Natural killer cell (primary cell): ENCODE data around the gene SYVN1. TPM values are rescaled to one million over a fixed set of nuclear protein-coding genes. Genes with fewer than 3 reads are reported as not detected.

ENCODE experiments used
- ATAC-seq, 3 donors: fragments of 150-1000 bp in 2 of 3; fragments of 200-7000 bp in 1 of 3; cut with Tn5 transposase; 1 replicate in 1 of 3; 2 replicates in 2 of 3; pipeline ENCODE4 v1.10.0; 2021; ENCODE audit warnings: mild to moderate bottlenecking in 2 of 3, moderate library complexity in 2 of 3
- DNase-seq, 2 donors: peaks; one replicate each; pipeline versions ENCODE4 v3.0.0 to v3.0.0-alpha.2; 2013 to 2021; ENCODE audit warnings: mixed read lengths in 1 of 2
- H3K27ac ChIP-seq: one replicate; pipeline ENCODE4 v1.5.1; 2013; ENCODE audit warnings: mild to moderate bottlenecking, low read length
- H3K27me3 ChIP-seq: one replicate; pipeline ENCODE4 v1.6.1; 2013; ENCODE audit warnings: low read length; ENCODE audit not compliant: control insufficient read depth, insufficient read depth
- H3K36me3 ChIP-seq: one replicate; pipeline ENCODE4 v1.6.1; 2013; ENCODE audit warnings: low read length; ENCODE audit not compliant: control insufficient read depth, insufficient read depth
- H3K4me1 ChIP-seq: one replicate; pipeline ENCODE4 v1.6.1; 2013; ENCODE audit warnings: low read length; ENCODE audit not compliant: control insufficient read depth, insufficient read depth
- H3K4me3 ChIP-seq: one replicate; pipeline ENCODE4 v1.5.1; 2013; ENCODE audit warnings: low read length
- H3K9me3 ChIP-seq: one replicate; pipeline ENCODE4 v1.6.1; 2013; ENCODE audit warnings: low read length; ENCODE audit not compliant: control insufficient read depth, insufficient read depth
- H3K27ac Mint-ChIP-seq, 2 donors: one replicate each; pipeline ENCODE4 v1.8.0; 2022; ENCODE audit warnings: mild to moderate bottlenecking in 2 of 2, mixed read lengths in 2 of 2, moderate library complexity in 1 of 2
- H3K27me3 Mint-ChIP-seq, 2 donors: one replicate each; pipeline ENCODE4 v1.8.0; 2022; ENCODE audit warnings: low read depth in 2 of 2, mixed read lengths in 2 of 2
- H3K36me3 Mint-ChIP-seq: one replicate; pipeline ENCODE4 v1.8.0; 2022; ENCODE audit warnings: mixed read lengths
- H3K4me1 Mint-ChIP-seq, 2 donors: one replicate each; pipeline ENCODE4 v1.8.0; 2022; ENCODE audit warnings: mixed read lengths in 2 of 2
- H3K4me3 Mint-ChIP-seq: one replicate; pipeline ENCODE4 v1.8.0; 2022; ENCODE audit warnings: mild to moderate bottlenecking, moderate library complexity, mixed read lengths
- H3K9me3 Mint-ChIP-seq, 2 donors: one replicate each; pipeline ENCODE4 v1.8.0; 2022; ENCODE audit warnings: mixed read lengths in 2 of 2
- WGBS: methylation state at CpG from one replicate; pipeline ENCODE4 v1.1.7; 2013; ENCODE audit warnings: missing lambda C conversion rate; ENCODE audit not compliant: insufficient coverage; 5-methylcytosine and 5-hydroxymethylcytosine counted together
- intact Hi-C: fragments of 100-400 bp; cut with micrococcal nuclease; formaldehyde crosslinking; loops from one replicate; pipeline ENCODE4 v1.14.2; 2022
- total RNA-seq, 4 donors: library from RNA; stranded (reverse); fragments of 120-200 nt in 1 of 4; gene quantifications; one replicate each; pipeline versions ENCODE4 v1.2.3 to v1.2.4, GENCODE V29; 2013 to 2022
- TF ChIP-seq, protein P1 (sequence below): fragments of 200-600 bp; IDR thresholded peaks from one replicate; pipeline ENCODE4 v1.8.0; 2022; ENCODE audit warnings: antibody characterized with exemption

SYVN1 gene
- total RNA-seq, 3 donors from 2014 or later (not counting 1 experiment from before 2014, with no cell fraction given), result 72.9 to 109 (median 90.2) TPM

DNA sequence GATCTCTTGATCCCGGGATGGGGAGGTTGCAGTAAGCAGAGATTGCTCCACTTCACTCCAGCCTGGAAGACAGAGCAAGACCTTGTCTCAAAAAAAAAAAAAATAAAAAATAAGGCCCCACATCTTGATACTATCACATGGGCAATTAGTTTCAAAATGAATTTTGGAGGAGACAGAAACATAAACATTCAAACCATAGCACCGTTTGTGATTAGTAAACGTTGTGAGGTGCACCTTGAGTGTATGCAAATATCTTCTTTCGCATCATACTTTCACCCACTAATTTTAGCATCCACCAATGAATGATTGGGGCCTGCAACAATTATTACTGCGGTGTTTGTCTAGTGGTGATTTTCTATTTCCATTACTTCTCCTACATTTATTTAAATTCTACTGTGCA is 24.7 kb upstream of the SYVN1 start:
- Mint-ChIP-seq H3K4me1 (no peaks in the 10 kb centered on the region), H3K9me3 (no peaks in the 10 kb centered on the region), H3K36me3 (no peaks in the 10 kb centered on the region), H3K27ac (no peak overlapping the region), H3K4me3 (no peak overlapping the region), H3K27me3 (peaks cover 0 to 4% of the 10 kb centered on the region in 2 donors)
- H3K27me3 ChIP-seq, result no peaks in the 10 kb centered on the region
- WGBS, result 79% methylated on average over 3 of the region's 5 CpGs
- H3K36me3 ChIP-seq, result no peaks in the 10 kb centered on the region
- no peaks in the 10 kb centered on the region for H3K9me3 ChIP-seq
- no peak overlapping the region for H3K4me3 ChIP-seq
- ATAC-seq, result no peak
- intact Hi-C loops, result no loop called here
- H3K4me1 ChIP-seq, result no peaks in the 10 kb centered on the region
- no peak for DNase-seq
- TF ChIP-seq, protein P1, sequence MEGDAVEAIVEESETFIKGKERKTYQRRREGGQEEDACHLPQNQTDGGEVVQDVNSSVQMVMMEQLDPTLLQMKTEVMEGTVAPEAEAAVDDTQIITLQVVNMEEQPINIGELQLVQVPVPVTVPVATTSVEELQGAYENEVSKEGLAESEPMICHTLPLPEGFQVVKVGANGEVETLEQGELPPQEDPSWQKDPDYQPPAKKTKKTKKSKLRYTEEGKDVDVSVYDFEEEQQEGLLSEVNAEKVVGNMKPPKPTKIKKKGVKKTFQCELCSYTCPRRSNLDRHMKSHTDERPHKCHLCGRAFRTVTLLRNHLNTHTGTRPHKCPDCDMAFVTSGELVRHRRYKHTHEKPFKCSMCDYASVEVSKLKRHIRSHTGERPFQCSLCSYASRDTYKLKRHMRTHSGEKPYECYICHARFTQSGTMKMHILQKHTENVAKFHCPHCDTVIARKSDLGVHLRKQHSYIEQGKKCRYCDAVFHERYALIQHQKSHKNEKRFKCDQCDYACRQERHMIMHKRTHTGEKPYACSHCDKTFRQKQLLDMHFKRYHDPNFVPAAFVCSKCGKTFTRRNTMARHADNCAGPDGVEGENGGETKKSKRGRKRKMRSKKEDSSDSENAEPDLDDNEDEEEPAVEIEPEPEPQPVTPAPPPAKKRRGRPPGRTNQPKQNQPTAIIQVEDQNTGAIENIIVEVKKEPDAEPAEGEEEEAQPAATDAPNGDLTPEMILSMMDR, result no peak
- no peak overlapping the region for H3K27ac ChIP-seq

DNA sequence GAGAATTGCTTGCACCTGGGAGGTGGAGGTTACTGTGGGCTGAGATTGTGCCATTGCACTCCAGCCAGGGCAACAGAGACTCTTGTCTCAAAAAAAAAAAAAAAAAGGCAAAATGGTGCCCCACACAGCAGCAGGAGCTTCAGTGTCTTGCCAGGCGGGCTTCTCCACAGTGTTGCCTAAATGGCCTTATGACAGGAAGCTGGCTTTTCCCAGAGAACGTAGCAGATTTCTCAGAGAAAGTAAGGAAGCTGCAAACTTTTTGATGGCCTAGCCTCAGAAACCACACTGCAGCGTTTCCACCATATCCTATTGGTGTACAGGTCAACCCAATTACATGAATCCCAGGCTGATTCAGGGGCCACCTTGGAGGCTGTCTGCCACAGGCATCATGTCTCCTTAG is 23.0 kb upstream of the SYVN1 start:
- no peaks in the 10 kb centered on the region for H3K4me1 ChIP-seq
- ATAC-seq (no peak), DNase-seq (no peak)
- Mint-ChIP-seq H3K27ac (no peak overlapping the region), H3K27me3 (peaks cover 0 to 4% of the 10 kb centered on the region in 2 donors), H3K4me1 (no peaks in the 10 kb centered on the region), H3K36me3 (no peaks in the 10 kb centered on the region), H3K4me3 (no peak overlapping the region), H3K9me3 (no peaks in the 10 kb centered on the region)
- TF ChIP-seq, protein P1, result no peak
- no peaks in the 10 kb centered on the region for H3K36me3 ChIP-seq
- H3K27me3 ChIP-seq, result no peaks in the 10 kb centered on the region
- H3K27ac ChIP-seq, result no peak overlapping the region
- WGBS, result 63% methylated on average over 3 of the region's 3 CpGs
- intact Hi-C loops, result no loop called here
- H3K4me3 ChIP-seq, result no peak overlapping the region
- H3K9me3 ChIP-seq, result no peaks in the 10 kb centered on the region

DNA sequence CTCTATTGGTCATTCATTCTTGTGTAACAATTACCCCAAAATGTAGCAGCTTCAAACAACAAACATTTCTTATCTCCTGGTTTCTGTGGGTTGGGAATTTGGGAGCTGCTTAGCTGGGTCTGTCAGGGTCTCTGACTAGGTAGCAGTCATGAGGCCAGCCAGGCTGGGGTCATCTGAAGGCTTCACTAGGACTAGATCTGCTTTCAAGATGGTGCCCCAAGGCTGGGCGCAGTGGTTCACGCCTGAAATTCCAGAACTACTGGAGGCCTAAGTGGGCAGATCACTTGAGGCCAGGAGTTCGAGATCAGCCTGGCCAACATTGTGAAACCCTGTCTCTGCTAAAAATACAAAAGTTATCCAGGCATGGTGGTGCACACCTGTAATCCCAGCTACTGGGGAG is 22.6 kb upstream of the SYVN1 start:
- no peaks in the 10 kb centered on the region for H3K9me3 Mint-ChIP-seq
- Histone ChIP-seq H3K9me3 (no peaks in the 10 kb centered on the region), H3K27me3 (no peaks in the 10 kb centered on the region), H3K4me1 (no peaks in the 10 kb centered on the region), H3K27ac (no peak overlapping the region), H3K4me3 (no peak overlapping the region), H3K36me3 (no peaks in the 10 kb centered on the region)
- intact Hi-C loops, result no loop called here
- no peak overlapping the region for H3K27ac Mint-ChIP-seq
- ATAC-seq (no peak), DNase-seq (no peak)
- no peaks in the 10 kb centered on the region for H3K36me3 Mint-ChIP-seq
- no peak overlapping the region for H3K4me3 Mint-ChIP-seq
- TF ChIP-seq, protein P1, result no peak
- 91% methylated on average over 3 of the region's 3 CpGs for WGBS
- no peaks in the 10 kb centered on the region for H3K4me1 Mint-ChIP-seq
- H3K27me3 Mint-ChIP-seq, result peaks cover 0 to 4% of the 10 kb centered on the region in 2 donors

DNA sequence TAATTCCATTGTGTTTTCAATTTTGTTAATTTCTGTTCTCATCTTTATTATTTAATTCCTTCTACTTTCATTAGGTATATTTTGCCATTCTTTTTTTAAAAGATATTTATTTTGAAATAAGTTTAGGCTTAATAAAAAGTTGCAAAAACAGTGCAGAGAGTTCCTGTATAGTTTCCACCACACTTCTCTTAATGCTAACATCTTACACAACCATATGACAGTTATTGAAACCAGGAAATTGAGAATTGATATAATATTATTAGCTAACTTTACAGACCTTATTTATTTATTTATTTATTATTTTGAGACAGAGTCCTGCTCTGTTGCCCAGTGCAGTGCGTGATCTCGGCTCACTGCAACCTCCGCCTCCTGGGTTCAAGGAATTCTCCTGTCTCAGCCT is 21.9 kb upstream of the SYVN1 start:
- Histone ChIP-seq H3K36me3 (no peaks in the 10 kb centered on the region), H3K4me3 (no peak overlapping the region), H3K9me3 (no peaks in the 10 kb centered on the region), H3K4me1 (no peaks in the 10 kb centered on the region), H3K27me3 (no peaks in the 10 kb centered on the region), H3K27ac (no peak overlapping the region)
- Mint-ChIP-seq H3K4me3 (no peak overlapping the region), H3K9me3 (no peaks in the 10 kb centered on the region), H3K27me3 (peaks cover 0 to 4% of the 10 kb centered on the region in 2 donors), H3K4me1 (no peaks in the 10 kb centered on the region), H3K27ac (no peak overlapping the region), H3K36me3 (no peaks in the 10 kb centered on the region)
- DNase-seq (no peak), ATAC-seq (no peak)
- TF ChIP-seq, protein P1, result no peak
- 82% methylated on average over 2 of the region's 3 CpGs for WGBS
- intact Hi-C loops, result no loop called here
